SKM-1 (cell line): Measurements from ENCODE around the gene NKPD1.

Source experiments
- DNase-seq: peaks from one replicate; lab custom pipeline; 2025; ENCODE audit not compliant: unreplicated experiment; lab: John Stamatoyannopoulos, UW

NKPD1 gene

GRCh38 chr19:45154064-45154827 lies 6.5 kb downstream of the NKPD1 start:
- no peak for DNase-seq

- DNase-seq = no peak
Measured at GRCh38 chr19:45153339-45154063, 7.3 kb downstream of the NKPD1 start.

GRCh38 chr19:45152504-45153338 lies 8.1 kb downstream of the NKPD1 start:
- no peak for DNase-seq

- DNase-seq = no peak
Measured at GRCh38 chr19:45151821-45152503, 8.8 kb downstream of the NKPD1 start.

GRCh38 chr19:45151320-45151719 lies 9.5 kb downstream of the NKPD1 start:
- no peak for DNase-seq

GRCh38 chr19:45150751-45151281 lies 10.0 kb downstream of the NKPD1 start:
- DNase-seq = no peak

GRCh38 chr19:45150180-45150579 lies 10.6 kb downstream of the NKPD1 start:
- DNase-seq = no peak

- DNase-seq = no peak
Measured at GRCh38 chr19:45149129-45149528, 11.7 kb downstream of the NKPD1 start.

GRCh38 chr19:45147835-45148676 lies 12.7 kb downstream of the NKPD1 start:
- no peak for DNase-seq

GRCh38 chr19:45146741-45147205 lies 14.0 kb downstream of the NKPD1 start:
- no peak for DNase-seq

GRCh38 chr19:45146251-45146650 lies 14.5 kb downstream of the NKPD1 start:
- DNase-seq = no peak

- DNase-seq = no peak
Measured at GRCh38 chr19:45145270-45146189, 15.3 kb downstream of the NKPD1 start.

- no peak for DNase-seq
Measured at GRCh38 chr19:45144431-45145269, 16.1 kb downstream of the NKPD1 start.

GRCh38 chr19:45142726-45143110 lies 18.1 kb downstream of the NKPD1 start:
- DNase-seq = no peak

- no peak for DNase-seq
Measured at GRCh38 chr19:45142016-45142725, 18.6 kb downstream of the NKPD1 start.

- DNase-seq = no peak
Measured at GRCh38 chr19:45141203-45141900, 19.4 kb downstream of the NKPD1 start.

GRCh38 chr19:45140533-45140932 lies 20.2 kb downstream of the NKPD1 start:
- DNase-seq = no peak
